Umbilical cord (tissue), 2 donors: ENCODE results near the gene CCDC91. TPM values are rescaled to one million over a fixed set of nuclear protein-coding genes. Genes with fewer than 3 reads are reported as not detected.
"Not testable (repeated sequence)": the region's sequence is repeated elsewhere in the genome, so short reads cannot be mapped to it uniquely, and the experiment has no call there.

Experiments used
- DNase-seq: peaks from one replicate; pipeline ENCODE4 v3.0.0-alpha.2; 2015; ENCODE audit warnings: low spot score
- total RNA-seq: library from RNA; depleted of rRNA; stranded (reverse); fragments of >200 nt; gene quantifications from one replicate; pipeline ENCODE4 v1.2.3, GENCODE V29; 2014; ENCODE audit warnings: low replicate concordance; ENCODE audit not compliant: insufficient read depth

The CCDC91 gene
- total RNA-seq, 1 donor from 2014 or later = 52.2 TPM

DNA sequence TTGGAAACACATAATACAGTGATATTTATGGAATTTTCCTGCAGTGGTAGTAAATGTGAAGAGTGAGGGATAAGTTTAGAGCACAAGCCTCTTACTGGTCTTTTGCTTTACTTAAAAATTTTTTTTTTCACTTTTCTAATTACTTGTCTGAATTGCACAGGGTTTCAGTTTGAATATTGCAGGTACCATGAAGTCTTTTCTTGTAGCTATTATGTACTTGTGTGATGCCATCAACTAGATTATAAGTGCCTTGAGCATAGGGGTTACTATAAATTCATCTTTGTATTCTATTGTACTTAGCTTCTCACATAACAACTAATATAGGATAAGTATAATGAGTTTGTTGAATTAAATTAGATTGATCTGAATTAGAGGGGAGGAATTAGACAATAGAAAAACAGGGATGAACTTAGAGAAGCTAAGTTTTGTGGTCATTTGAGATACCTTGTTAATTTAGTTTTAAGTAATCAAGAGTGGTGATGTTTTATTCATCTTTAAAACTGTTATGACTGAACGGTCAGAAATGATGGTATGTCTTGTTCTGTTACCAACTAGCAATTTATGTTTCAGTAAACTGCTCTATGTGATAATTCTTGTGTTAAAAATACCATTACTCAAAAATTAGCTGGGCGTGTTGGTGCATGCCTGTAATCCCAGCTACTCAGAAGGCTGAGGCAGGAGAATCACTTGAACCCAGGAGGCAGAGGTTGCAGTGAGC lies 42.1 kb downstream of the CCDC91 start:
- no peak for DNase-seq

- DNase-seq = no peak
Observed at GRCh38 chr12:28234444-28234843, 44.2 kb downstream of the CCDC91 start.

DNA sequence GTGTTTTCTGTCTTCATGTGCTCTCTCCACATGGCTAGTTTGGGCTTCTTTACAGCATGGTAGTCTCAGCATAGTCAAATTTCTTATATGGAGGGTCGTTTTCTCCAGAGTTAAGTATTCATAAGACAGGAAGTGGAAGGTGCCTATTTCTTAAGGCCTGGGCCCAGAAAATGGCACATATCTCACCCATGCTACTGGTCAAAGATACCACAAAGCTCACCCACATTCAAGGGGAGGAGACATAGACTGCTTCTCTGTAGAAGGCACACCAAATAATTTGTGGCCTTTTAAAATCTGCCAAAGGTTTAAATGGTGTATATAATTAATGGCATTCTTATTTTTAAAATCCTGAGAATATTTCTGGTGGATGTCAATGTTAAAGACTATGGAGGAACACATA lies 44.8 kb downstream of the CCDC91 start:
- DNase-seq = no peak

GRCh38 chr12:28235985-28236384 lies 45.7 kb downstream of the CCDC91 start:
- no peak for DNase-seq

DNA sequence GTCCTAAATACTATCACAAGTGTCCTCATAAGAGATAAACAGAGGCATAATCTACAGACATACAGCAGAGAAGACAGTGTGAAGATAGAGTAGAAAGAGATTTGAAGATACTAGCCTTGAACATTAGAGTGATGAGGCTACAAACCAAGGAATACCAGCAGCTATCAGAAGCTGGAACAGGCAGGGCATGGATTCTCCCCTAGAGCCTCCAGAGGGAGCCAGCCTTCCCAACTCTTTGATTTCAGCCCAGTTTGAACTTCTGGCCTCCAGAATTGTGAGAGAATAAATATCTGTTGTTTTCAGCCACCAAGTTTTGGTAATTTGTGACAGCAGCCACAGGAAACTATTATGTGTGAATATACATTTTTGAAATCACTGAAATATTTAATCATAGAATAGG lies 47.2 kb downstream of the CCDC91 start:
- no peak for DNase-seq

GRCh38 chr12:28239918-28240317 lies 49.7 kb downstream of the CCDC91 start:
- DNase-seq = no peak

DNA sequence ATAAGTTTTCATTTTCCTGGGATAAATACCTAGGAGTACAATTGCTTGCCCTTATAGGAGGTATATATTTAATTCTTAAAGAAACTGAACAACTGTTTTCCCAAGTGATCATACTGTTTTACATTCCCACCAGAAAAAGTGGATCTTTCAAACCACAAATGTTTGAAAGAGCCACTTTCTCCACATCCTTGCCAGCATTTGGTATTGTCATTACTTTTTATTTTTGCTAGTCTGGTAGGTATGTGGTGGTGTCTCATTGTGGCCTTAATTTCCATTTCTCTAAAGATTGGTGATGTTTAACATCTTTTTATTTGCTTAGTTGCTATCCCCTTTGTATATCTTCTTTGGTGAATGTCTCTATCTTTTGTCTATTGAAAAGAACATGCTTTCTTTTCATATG lies 50.6 kb downstream of the CCDC91 start:
- DNase-seq = no peak

DNA sequence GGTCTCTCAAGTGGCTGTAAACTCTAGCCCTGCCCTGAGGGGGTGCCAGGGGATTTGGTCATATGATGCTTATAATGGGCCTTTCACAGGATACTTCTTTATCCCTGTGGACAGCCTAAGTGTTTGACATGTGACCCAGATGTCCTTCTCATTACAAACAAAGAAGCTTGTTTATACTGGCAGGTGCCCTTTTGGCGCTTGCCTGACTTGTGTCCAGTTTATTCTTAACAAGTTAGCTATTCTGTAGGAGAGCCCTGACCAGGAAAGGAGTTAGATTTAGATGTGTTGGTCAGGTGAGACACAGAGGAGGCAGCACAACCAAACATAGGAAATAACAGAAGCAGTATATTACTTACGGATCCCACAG lies 51.9 kb downstream of the CCDC91 start:
- DNase-seq = no peak

DNA sequence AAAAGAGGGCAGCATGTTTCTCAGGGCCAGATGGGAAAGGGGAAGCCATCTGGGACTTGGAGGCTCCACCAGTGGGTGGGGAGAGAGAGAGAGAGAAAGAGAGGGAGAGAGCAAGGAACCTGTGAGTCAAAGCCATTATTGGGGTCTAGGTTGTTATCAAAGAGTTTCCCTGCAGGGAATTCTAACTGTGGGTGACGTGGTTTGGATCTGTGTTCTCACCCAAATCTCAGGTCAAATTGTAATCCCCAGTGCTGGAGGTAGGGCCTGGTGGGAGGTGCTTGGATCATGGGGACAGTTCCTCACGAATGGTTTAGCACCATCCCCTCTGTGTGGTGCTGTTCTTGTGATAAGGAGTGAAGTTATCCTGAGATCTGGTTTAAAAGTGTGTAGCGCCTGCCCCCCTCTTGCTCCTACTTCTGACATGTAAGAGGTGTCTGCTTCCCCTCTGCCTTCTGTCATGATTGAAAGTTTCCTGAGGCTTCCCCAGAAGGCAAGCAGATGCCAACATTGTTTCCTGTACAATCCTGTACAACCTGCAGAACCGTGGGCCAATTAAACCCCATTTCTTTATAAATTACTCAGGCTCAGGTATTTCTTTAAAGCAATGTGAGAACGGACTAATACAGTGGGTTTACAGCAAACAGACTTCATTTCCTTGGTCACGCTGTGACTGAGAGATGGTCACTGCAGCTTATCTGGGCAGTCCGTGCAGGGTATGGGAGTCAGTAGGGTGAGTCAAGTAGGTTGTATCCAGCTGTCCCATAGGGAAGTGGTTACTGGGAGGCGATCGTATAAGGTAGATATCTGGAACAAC lies 52.4 kb downstream of the CCDC91 start:
- DNase-seq = no peak

DNA sequence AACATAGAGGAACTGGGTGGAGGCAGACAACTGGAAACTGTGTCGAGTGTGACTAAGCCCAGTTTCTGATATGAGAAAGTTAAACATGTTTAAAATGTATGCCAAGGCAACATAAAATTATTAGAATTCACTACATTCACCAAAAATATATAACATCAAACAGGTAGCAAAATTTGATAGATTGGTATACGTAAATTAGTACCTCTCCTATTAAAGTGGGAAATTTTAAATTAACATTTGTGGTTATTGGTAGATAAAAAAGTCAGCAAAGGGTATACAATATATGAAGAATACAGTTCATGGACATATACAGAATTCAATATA lies 53.0 kb downstream of the CCDC91 start:
- DNase-seq = no peak

- DNase-seq = no peak
Observed at GRCh38 chr12:28247806-28248205, 57.5 kb downstream of the CCDC91 start.

DNA sequence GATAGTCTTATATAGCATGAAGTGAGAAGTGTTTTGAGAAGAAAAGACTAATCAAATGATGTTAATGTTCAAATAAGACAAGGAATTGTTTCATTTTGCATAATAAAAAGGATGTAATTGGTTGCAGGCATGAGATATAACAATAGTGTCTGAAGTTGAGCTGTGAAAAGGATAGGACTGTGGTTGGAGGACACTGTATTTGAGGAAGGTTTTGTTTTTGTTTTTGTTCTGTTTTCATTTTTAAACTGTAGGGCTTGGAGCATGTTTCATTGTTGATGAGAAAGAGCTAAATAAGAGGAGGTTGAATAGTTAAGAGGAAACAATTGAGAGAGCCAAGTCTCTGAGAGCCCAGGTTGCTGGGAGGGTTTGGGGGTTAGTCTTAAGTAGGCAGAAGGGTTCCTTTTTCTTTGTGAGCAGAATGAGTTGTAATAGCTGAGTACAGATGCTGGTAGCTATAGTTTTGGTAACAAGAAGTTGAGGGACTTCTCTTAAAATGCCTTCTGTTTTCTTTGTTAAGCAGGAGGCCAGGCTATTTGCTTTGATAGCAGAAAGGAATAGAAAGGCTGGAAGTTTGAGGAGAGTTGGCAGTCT lies 58.4 kb downstream of the CCDC91 start:
- no peak for DNase-seq

GRCh38 chr12:28253161-28253641 lies 62.9 kb downstream of the CCDC91 start:
- DNase-seq = no peak

DNA sequence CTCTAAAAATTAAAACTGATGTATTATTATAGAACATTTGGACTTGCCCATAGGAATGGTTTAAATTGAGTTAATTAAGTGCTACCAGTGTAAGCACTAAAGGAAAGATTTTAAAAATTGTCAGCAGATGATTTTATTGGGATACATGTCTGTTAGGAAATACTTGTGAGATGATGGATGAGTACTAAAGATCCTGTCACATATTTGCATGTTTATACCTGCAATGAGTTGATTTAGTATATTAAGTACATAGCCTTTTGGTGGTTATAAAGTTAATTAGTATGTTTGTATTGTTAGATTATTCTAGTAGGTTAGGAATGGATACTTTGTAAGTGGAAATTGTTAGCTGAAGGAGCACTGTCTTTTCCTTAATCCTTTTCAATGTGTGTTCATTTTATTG lies 67.2 kb downstream of the CCDC91 start:
- no peak for DNase-seq

GRCh38 chr12:28258998-28259397 lies 68.7 kb downstream of the CCDC91 start:
- DNase-seq = no peak

DNA sequence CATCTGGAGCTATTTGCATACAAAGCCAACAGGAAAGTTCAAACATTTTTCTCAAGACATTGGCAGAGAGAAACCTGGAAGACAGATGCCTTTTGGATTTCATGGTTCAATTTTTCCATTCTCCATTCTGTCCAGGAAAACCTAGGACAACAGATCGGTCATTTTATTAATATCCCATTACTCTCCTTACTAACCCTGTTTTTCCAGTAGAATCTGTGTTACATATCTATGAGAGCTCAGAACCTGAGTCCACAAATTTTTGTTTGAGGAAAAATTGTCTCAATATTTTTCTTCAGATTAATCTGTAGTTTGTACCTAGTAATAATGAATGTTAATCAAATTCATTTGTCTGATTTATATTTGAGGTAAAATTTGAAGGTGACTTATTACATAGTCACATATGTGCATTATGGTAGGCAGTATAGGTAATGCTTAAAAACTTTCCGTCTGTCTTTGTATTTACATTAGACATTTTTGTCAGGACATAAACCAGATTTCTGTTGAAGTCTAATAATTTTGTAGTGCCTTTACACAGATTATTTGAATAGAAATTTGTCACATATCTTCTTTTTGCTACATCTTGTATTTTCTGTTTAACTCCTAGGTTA lies 75.3 kb downstream of the CCDC91 start:
- DNase-seq = no peak

GRCh38 chr12:28267920-28268607 lies 77.8 kb downstream of the CCDC91 start:
- DNase-seq = not testable (repeated sequence)

DNA sequence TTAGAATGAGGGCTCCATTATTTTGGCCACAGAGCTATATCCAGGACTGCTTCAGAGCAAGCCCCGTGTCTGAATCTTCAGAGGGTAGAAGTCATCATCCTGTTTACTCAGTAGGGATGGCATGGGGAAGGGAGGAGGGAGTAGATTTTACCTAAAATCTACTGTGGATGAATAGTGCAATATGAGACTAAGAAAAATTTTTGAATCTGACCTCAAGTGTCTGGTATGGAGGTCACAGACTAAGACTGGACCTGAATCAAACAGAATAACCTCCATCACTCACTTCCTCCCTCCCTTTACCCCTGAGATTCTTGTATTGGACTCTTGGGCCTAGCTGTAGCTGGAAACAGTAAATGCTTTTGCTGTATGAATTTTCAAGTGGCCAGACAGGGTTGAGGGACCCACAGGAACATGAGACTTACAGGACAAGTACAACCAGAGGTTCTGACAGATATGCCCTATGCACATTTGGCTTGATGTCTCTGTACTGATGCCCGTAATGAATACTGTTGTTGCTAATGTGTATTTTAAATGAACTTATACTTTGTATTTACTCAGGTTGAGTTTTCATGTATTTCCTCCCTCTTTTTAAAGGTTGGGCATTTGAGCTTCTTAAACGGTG lies 78.5 kb downstream of the CCDC91 start:
- DNase-seq = no peak

DNA sequence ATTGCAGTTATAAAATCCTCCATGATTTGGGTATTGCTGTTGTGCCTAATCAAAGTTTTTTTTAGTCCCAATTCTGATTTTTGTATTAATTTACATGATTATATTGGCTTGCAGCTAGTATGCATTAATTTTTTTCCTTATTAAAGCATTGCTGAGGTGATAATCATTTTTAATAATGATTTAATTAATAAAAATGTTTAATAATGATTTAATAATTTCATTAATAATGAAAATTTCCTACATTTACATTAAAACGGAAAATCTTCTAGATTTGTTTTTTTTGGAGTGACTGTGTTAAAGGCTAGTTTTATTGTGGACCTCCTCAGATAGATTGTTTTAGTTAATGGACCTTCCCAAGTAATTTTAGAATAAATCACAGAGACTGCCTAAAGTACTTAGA lies 79.6 kb downstream of the CCDC91 start:
- no peak for DNase-seq

- DNase-seq = no peak
Observed at GRCh38 chr12:28278499-28278898, 88.2 kb downstream of the CCDC91 start.

DNA sequence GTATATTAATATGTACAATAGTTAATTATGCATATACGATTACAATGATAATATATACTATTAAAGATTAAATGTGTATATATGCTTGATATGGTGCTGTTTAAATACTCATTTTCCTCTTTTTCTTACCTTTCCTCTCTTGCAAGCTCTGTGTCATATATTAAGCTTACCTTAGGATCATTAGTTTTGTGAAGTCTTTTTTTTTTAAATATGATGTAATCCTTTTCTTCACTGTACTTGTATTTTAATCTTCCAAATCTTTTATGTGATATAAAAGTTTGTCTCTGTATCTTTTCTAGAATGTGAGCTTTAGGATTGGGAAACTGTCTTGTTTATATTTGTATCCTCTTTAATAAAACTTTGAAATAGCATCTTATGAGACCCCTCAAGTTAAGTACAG lies 88.7 kb downstream of the CCDC91 start:
- no peak for DNase-seq
